HG02973 (cell line): ENCODE data around the gene GDPD5.

Experiments used
- ATAC-seq: cut with Tn5 transposase; IDR thresholded peaks from one replicate; pipeline ENCODE4 v1.9.1; 2021; ENCODE audit warnings: moderate library complexity; ENCODE audit not compliant: unreplicated experiment

The GDPD5 gene

GRCh38 chr11:75474878-75475766 lies 50.6 kb downstream of the GDPD5 start:
- no peak for ATAC-seq

DNA sequence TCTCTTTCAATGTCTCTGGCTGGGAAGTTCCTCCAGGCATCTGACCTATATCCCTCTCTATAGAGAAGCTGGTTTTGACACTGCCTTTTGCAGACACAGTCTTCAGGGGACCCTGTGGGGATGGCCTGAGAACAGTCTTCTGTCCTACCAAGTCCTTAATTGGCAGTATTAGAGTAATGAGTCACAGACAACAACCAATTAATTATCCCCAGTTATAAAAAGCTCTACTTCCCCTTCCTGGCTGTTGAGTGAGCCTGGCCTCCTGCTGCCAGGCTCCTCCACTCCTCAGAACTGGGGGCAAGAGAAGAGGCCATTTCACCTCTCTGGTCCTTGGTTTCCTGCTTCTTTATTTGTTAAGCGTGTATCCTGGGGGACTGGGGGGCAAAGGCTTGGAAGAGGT lies 51.5 kb downstream of the GDPD5 start:
- no peak for ATAC-seq

DNA sequence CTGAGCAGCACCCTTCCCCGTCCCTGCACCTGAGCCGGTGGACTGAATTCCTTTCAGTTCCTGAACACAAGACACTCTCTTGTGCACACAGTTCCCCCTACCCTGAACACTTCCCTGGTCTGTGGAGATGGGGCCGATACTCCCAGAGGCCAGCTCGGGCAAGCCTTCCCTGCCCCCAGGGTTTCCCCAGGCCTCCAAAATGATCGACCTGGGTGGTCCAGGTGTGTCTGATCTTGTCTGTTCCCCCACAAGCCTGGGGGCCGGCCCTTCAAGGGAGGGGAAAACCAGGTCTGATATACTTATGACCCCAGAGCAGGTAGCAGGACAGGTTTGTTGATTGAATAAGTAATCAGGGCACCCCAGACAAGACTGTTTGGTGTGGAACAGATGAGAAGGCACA lies 52.1 kb downstream of the GDPD5 start:
- ATAC-seq = no peak

- no peak for ATAC-seq
These were observed 53.5 kb downstream of the GDPD5 start for GRCh38 chr11:75472081-75472732.

GRCh38 chr11:75471176-75471973 lies 54.4 kb downstream of the GDPD5 start:
- no peak for ATAC-seq

- ATAC-seq = no peak
These were observed 55.2 kb downstream of the GDPD5 start for GRCh38 chr11:75470476-75471080.

DNA sequence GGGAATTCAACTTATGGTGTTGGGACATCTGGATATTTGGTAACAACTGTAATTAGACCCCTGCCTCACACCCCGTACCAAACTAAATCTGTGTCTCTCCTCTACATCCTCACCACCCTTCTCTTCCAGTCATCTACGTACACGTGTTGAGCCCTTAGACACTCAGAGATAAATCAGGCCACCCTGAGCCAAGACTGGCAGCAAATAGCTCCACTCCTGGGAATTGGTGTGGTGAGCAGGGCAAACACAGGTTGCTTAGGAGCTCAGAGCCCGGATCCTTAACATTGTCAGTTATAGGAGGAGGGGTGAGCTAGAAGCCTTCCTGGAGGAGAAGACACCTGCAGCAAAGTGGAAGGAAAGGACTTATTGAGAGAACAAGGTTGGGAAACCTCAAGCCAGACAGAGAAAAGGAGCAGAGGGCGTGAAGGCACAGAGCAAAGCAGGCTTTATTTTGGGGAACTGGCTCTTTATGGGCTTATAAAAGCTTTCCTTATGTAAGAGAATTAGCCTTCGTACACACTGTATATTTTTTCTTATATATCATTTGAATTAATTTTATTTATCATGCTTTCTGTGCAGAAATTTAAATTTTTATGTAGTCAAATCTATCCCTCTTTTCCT lies 55.8 kb downstream of the GDPD5 start:
- ATAC-seq = no peak

- no peak for ATAC-seq
These were observed 57.0 kb downstream of the GDPD5 start for GRCh38 chr11:75468534-75469340.

- no peak for ATAC-seq
These were observed 57.9 kb downstream of the GDPD5 start for GRCh38 chr11:75467881-75468280.

- ATAC-seq = no peak
These were observed 58.4 kb downstream of the GDPD5 start for GRCh38 chr11:75467311-75467710.

DNA sequence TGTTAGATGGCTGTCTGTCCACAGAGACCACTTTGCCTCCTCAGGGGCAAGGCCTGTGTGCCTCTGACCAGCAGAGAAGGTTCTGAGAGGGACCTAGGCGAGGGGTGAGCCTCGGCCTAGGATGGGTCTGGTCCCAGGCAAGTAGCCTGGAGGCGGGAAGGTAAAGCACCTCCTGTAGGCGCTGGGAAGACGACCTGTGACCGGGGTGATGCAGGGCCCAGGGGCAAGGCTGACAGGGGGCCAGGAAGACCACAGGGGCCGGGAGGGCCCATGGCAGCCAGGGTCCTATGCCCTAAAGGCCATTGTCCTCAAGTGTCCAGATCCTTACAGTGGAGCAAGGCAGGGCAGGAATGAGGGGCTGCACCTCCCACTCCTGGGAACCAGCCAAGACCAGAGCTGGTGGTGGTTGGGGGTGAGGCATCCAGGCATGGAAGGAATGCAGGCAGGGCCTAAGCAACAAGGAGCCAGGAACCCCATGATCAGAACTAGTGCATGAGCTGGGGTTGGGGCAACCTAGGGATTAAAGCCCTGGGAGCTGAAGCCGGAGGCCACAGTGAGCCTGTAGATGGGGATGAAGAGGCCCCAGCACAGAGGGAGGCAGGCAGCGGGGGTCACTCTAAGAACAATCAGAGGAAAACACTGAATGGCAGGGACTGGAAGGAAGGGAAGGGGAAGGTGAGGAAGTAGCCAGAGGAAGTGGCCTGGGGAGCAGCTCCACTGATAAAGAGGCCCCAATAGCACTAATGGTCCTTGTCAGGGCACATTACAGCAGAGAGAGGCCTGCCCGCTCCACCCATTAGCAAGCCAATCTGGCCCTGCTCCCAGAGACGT lies 59.8 kb downstream of the GDPD5 start:
- no peak for ATAC-seq

DNA sequence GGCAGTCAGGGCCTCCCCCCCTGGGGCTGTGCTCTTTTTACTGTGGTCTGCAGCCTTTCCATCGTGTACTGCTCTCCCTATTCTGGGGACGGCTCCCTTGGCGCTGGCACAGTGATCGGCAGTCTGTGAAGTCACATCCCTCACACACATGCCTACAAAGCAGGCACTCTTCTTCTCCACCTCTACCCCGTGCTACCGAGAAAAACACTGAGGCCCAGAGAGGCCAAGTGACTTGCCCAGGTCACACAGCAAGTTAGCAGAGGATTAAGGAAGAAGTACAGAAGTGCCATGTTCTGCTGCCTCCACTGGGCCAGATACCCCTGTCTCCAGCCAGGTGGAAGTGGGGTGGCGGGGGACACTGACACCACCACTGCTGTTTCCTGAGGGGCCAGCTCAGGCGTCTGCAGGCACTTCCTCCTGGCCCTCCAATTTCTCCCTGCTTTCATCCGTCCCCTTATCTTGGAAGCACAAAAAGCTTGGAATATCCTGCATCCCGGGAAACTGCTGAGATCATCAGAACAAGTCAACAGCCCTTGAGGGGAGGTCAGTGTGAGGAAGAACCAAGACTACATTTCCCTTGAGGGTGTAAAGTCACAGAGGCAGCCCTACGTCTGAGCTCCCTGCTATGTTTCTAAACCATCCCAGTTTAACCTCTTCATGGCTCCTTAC lies 62.5 kb downstream of the GDPD5 start:
- ATAC-seq = no peak

- ATAC-seq = no peak
These were observed 63.6 kb downstream of the GDPD5 start for GRCh38 chr11:75462117-75462653.

DNA sequence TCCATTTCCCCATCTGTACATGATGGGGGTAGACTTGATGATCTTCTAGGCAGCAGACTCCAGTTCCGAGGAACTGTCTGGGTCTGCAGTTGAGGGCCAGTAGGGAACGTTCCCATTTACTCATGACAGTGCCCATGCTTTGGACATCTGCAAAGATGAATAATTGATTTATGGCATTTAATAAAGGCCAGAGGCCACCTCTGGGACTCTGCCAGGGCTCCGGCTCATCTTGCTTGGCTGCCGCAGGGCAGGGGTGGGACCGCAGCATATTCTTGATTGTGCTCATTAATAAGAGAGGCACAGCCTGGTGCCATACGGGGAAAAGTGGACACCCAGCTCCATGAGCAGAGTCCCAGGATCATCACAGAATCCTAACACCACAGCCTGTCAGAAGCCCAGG lies 64.6 kb downstream of the GDPD5 start:
- ATAC-seq = no peak

- no peak for ATAC-seq
These were observed 69.1 kb downstream of the GDPD5 start for GRCh38 chr11:75456596-75457183.

GRCh38 chr11:75454987-75455386 lies 70.8 kb downstream of the GDPD5 start:
- ATAC-seq = no peak

- no peak for ATAC-seq
These were observed 71.7 kb downstream of the GDPD5 start for GRCh38 chr11:75453916-75454655.
